Right cardiac atrium (tissue), 5 donors: ENCODE measurements around the gene PIK3AP1. TPM values are rescaled to one million over a fixed set of nuclear protein-coding genes. Genes with fewer than 3 reads are reported as not detected.

Source experiments
- ATAC-seq, 2 donors: fragments of 200-7000 bp; cut with Tn5 transposase; one replicate each; pipeline versions ENCODE4 v1.8.0 to v1.9.1; 2020; ENCODE audit warnings: moderate library complexity in 2 of 2, mild to moderate bottlenecking in 1 of 2
- DNase-seq, 3 donors: peaks; one replicate each; pipeline ENCODE4 v3.0.0-alpha.2; 2020
- H3K27ac ChIP-seq: one replicate; pipeline ENCODE4 v1.5.1; 2013; ENCODE audit warnings: mild to moderate bottlenecking, low read length, control low read depth, moderate library complexity
- H3K27me3 ChIP-seq: one replicate; pipeline ENCODE4 v1.6.1; 2013; ENCODE audit not compliant: control insufficient read depth, insufficient read depth
- H3K4me1 ChIP-seq: one replicate; pipeline ENCODE4 v1.6.1; 2013; ENCODE audit warnings: low read length; ENCODE audit not compliant: control insufficient read depth, insufficient read depth
- H3K4me3 ChIP-seq: one replicate; pipeline ENCODE4 v1.5.1; 2013; ENCODE audit warnings: low read length, control low read depth
- H3K9me3 ChIP-seq: one replicate; pipeline ENCODE4 v1.6.1; 2013; ENCODE audit warnings: low read length; ENCODE audit not compliant: control insufficient read depth
- whole genome bisulfite sequencing: extraction: QIAGEN DNeasy Blood & Tissue Kit; methylation state at CpG from one replicate; pipeline ENCODE4 v1.1.7; 2013; 5-methylcytosine and 5-hydroxymethylcytosine counted together
- intact Hi-C, 4 donors: fragments of 100-400 bp; cut with DNase I; formaldehyde crosslinking; loops; one replicate each; pipeline versions ENCODE4 v1.11.0 to v1.14.0; 2022 to 2023
- polyA plus RNA-seq: library from polyadenylated mRNA; stranded (reverse); fragments of 200-250 nt; gene quantifications from one replicate; pipeline ENCODE4 v1.2.3, GENCODE V29; 2013
- total RNA-seq, 4 donors: library from RNA; stranded (reverse); fragmentation: NEBNext Ultra II Directional; extraction: Animal tissue kit (Norgen Biotek cat#: 25700); gene quantifications; one replicate each; pipeline ENCODE4 v1.2.1, GENCODE V29; 2021
- donor health status: healthy with polysubstance abuse.
- donor health status: DM: no; HTN: yes; CAD: no.
- donor health status: DM: no; HTN: no; CAD: no.
- donor health status: DM: no; HTN: yes; CAD: no; lungs with severe emphysema.
- donor health status: DM: yes; HTN: yes; CAD: no.

Gene PIK3AP1
- total and polyA plus RNA-seq, 5 donors: 1.4 to 10.5 (median 4.9) TPM

DNA sequence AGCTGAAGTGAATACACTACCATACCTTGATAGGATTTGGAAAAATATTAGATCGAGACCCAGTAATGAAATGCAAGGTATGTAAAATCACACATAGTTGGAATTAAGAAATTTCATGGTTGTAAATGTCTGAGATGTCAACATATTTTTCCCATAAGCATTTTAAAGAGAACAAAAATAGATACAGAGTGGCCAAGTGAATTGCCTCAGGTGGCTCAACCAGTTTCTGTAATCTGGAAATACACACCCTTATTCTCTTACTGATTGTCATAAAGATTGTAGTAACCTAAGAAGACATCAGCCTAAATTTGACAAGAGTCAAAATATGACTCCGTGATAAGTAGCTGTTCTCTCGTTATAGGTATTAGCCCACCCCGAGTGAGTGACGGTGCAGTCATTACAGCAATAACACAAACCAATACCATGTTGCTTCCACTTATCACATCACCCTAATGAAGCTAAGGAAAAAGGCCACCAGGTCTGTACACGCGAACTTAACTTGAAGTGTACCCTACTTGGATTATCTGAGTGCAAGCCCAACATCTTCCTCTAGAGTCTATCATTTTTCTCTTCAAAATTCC, 23.4 kb downstream of the PIK3AP1 start:
- H3K9me3 ChIP-seq: no peaks in the 10 kb centered on the region
- intact Hi-C loops: no loop called here
- H3K4me3 ChIP-seq: no peak overlapping the region
- WGBS: 94% methylated on average over 7 of the region's 7 CpGs
- no peak overlapping the region for H3K27ac ChIP-seq
- ATAC-seq (no peak), DNase-seq (no peak)
- no peaks in the 10 kb centered on the region for H3K27me3 ChIP-seq
- H3K4me1 ChIP-seq: no peaks in the 10 kb centered on the region

DNA sequence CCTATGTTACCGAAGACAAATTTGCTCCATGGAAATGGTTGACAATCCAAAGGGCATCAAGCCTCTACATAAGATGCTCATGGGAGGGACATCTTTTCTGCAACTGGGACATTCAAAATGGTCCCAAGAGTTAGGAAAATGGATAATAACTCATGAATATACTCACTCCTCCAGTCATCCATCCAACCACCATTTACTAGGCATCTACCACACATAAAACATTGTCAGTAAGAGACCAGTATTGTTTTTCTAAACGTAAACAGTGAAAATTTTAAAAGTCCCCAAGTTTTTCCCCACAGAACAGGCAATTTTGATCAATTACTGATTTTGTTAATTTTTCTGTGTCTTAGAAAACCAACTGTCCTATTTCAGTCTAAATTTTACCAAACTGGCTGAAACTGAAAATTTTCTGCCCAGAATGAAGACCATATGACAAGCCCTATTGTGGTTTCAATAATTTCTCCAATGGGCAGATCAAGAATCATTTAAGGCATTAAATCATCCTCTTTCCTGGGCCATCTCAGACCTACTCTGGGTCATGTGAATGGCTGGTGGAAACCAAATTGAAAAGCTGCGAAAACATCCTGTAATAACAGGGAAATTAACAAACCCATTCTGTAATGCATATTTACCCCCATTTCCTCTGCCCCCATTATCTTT, 24.2 kb downstream of the PIK3AP1 start:
- ATAC-seq (no peak), DNase-seq (no peak)
- Histone ChIP-seq H3K4me3 (no peak overlapping the region), H3K4me1 (no peaks in the 10 kb centered on the region), H3K27ac (no peak overlapping the region), H3K9me3 (no peaks in the 10 kb centered on the region), H3K27me3 (no peaks in the 10 kb centered on the region)
- WGBS: 61% methylated on average over 3 of the region's 3 CpGs
- intact Hi-C loops: no loop called here

DNA sequence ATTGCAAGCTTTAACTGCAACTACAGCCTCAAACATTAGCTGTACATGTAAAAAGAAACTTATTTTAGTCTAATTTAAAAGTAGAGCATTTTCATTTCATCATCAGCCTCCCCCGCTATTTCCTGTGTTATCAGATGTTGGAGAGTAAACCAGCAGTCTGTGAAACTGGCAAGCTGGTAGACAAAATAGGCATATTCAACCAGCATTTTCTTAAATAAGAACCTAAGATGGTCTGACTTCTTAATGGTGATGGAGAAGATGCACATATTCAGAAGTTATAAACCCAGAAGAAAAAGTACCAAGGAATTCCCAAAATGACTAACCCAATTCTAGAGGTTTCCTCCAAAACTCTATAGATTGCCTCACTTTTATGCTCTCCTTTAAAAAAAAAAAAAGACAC, 24.9 kb downstream of the PIK3AP1 start:
- H3K27ac ChIP-seq: no peak overlapping the region
- WGBS: 54% methylated on average over 1 of the region's 1 CpG
- no peaks in the 10 kb centered on the region for H3K9me3 ChIP-seq
- DNase-seq (no peak), ATAC-seq (no peak)
- H3K27me3 ChIP-seq: no peaks in the 10 kb centered on the region
- intact Hi-C loops: no loop called here
- H3K4me3 ChIP-seq: no peak overlapping the region
- peaks cover 2% of the 10 kb centered on the region for H3K4me1 ChIP-seq

DNA sequence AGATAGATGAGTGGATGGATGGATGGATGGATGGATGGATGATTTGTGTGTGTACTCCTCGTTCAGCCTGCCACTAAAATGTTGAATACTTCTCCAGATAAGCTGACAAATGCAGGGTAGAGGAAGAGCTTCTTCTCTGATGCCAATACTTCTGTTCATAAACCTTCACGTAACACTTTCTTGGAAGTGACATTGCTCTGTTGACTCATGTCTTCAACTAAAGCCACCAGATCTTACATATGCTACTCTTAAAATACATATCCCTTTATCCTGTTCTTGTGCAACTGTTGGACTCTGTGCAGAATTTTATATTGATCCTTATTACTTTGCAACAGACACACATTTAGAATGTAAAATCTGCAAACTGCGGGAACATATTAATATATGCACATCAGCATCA, 26.9 kb downstream of the PIK3AP1 start:
- no peak for ATAC-seq
- H3K27ac ChIP-seq: no peak overlapping the region
- H3K9me3 ChIP-seq: no peaks in the 10 kb centered on the region
- H3K27me3 ChIP-seq: no peaks in the 10 kb centered on the region
- H3K4me3 ChIP-seq: no peak overlapping the region
- WGBS: 88% methylated on average over 3 of the region's 3 CpGs
- H3K4me1 ChIP-seq: peaks cover 2% of the 10 kb centered on the region
- intact Hi-C loops: no loop called here
- no peak for DNase-seq

DNA sequence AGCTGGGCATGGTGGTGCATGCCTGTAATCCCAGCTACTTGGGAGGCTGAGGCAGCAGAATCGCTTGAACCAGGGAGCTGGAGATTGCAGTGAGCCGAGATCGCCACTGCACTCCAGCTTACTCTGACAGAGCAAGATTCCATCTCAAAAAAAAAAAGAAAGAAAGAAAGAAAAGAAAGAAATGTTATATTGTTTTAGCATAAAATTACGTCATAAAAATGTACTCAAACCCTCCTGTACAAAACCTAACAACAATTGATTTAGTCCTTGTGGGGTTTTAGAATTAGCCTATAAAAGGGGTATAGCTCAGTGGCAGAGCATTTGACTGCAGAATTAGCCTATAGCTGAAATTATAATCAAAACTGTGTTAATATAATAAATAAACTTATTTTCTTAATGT, 27.9 kb downstream of the PIK3AP1 start:
- intact Hi-C loops: no loop called here
- no peaks in the 10 kb centered on the region for H3K27me3 ChIP-seq
- DNase-seq (no peak), ATAC-seq (no peak)
- H3K27ac ChIP-seq: no peak overlapping the region
- H3K4me3 ChIP-seq: no peak overlapping the region
- WGBS: 90% methylated on average over 4 of the region's 4 CpGs
- H3K4me1 ChIP-seq: peaks cover 2% of the 10 kb centered on the region
- H3K9me3 ChIP-seq: no peaks in the 10 kb centered on the region

DNA sequence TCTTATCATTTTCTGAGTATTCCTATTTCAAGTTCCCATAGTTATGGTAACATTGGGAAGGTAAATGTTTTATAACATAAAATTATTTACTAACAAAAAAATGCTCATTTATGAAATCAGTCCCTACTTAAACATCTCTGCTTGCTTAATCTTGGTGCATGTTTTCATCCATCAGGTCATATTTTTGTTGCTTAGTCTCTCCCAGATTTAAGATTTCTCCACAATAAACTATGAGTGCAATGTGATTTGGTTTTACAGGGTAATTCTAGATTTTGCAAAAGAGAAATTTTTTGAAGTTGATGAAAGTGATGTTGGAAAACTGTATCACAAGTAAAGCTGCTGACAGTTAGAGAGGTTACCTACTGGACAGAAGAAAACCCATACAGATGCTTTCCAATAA, 28.6 kb downstream of the PIK3AP1 start:
- no peak for DNase-seq
- intact Hi-C loops: no loop called here
- H3K9me3 ChIP-seq: no peaks in the 10 kb centered on the region

DNA sequence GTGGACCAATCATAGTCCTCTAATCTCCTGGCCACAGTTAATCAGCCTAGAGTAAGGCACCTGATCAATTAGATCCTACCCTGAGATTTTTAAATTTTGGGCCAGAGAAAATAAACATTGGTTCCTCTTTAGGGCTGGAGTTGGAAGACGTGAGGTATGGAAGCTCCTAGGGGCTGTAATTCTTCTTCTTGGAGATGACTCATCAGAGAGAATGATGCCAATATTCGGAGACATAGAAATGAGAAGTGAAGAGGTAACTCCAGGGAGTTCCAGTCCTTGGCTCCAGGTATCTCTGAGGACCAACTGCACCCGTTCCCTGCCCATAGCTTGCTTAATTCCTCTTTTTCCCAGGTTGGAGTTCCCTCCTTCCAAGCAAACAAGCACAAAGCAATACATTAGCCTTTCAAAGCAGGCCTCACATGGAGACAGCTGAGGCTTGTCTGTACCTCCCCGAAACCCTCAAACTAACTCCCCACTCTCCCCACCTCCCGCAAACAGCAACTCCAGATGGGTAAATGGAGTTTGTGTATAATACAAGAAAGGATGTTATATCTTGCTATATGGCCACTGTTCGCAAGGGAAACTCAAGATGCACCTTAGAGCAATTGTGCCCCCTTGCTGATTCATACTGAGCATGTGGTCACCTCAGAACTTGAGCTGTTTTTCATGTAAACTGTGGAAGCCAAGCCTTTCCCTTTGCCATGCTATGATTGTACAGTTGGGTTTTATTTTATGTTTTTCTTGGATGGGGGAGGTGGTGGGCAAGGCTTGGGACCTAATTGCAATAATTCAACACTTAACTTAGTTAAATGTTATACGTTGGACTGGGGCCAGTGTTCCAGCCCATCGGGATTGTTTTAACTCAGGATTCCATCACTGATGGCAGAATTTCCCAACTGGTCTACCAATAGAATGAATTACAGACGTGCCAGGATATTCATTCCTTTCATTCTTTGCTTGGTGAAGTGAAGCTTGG, 29.3 kb downstream of the PIK3AP1 start:
- no peak overlapping the region for H3K27ac ChIP-seq
- no peaks in the 10 kb centered on the region for H3K9me3 ChIP-seq
- no peaks in the 10 kb centered on the region for H3K27me3 ChIP-seq
- DNase-seq (no peak), ATAC-seq (no peak)
- no peak overlapping the region for H3K4me3 ChIP-seq
- peaks cover 2% of the 10 kb centered on the region for H3K4me1 ChIP-seq
- WGBS: 62% methylated on average over 9 of the region's 9 CpGs
- intact Hi-C loops: no loop called here

More for the DNA sequence above, 28.6 kb downstream of the PIK3AP1 start:
- Histone ChIP-seq H3K27ac (no peak overlapping the region), H3K27me3 (no peaks in the 10 kb centered on the region), H3K4me1 (peaks cover 2% of the 10 kb centered on the region), H3K4me3 (no peak overlapping the region)
- no peak for ATAC-seq

DNA sequence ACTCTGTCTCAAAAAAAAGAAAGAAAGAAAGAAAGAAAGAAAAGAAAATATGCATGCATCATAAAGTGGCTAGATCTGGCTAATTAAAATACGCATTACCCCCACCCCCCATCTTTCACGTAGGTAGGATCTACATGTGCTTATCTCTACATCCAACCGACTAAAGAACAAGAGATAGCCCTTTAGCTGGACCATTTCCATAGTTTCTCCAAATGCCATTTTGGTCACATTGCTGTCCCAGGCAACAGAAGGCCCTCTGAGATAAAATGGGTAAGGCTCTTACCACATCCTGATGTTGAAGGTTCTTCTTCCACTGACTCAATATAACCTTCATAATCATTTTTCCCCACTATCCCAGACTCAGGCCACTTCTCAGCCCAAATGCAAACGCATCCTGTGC, 31.5 kb downstream of the PIK3AP1 start:
- Histone ChIP-seq H3K4me3 (no peak overlapping the region), H3K9me3 (no peaks in the 10 kb centered on the region), H3K27ac (no peak overlapping the region), H3K4me1 (peaks cover 2% of the 10 kb centered on the region), H3K27me3 (no peaks in the 10 kb centered on the region)
- 76% methylated on average over 4 of the region's 4 CpGs for WGBS
- intact Hi-C loops: no loop called here
- DNase-seq (no peak), ATAC-seq (no peak)

DNA sequence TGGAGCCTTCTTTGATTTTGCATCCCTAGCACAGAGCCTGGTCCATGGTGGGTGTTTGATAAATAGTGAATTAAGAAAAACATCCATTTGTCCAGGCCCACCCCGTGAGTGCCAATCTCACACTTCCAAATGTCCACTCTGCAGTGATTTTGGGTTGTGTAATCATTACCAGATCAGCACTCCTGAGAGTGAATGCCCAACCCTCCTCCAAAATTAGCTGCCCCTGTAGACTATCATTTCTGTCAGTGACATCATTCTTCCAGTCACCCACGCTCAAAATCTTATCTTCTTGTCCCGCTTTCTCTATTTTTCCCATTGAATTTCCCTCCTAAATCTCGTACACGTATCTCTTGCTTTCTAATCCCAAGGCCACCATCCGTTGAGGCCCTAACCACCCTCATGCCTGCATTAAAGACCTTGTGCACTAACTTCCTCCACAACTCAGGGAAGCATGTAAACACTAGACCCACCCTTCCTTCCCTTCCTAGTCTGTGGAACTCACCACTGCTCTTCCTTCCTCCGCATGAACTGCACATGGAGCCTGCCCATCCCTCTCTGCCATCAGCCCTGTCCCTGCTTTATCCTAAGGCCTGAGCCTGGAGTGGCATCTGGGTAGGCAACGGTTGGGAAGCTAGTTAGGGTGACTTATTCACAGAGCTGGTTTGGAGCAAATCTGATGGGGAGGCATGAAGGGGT, 32.8 kb downstream of the PIK3AP1 start:
- Histone ChIP-seq H3K27me3 (no peaks in the 10 kb centered on the region), H3K9me3 (no peaks in the 10 kb centered on the region), H3K4me1 (peaks cover 2% of the 10 kb centered on the region), H3K4me3 (no peak overlapping the region), H3K27ac (no peak overlapping the region)
- DNase-seq (no peak), ATAC-seq (peak in 1 of 2 donors; percentile 41)
- intact Hi-C loops: no loop called here
- 62% methylated on average over 8 of the region's 8 CpGs for WGBS

DNA sequence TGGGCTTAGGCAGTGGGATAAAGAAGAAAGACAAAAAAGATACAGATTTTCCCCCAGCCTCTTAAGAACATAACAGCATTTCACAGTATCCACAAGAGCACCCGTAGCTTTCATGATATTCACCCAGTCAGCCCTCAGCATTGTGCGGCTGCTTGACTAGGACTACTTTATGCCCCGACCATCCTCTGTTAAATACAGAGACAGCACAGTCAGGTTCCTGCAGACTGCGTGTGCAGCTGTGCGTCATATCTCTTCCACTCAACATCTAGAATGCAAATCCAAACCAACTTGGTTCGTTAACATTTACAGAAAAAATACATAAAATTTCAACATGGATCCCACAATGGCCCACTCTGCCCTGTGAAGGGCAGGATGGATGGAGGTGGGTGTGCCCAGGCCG, 33.8 kb downstream of the PIK3AP1 start:
- WGBS: 94% methylated on average over 7 of the region's 7 CpGs
- Histone ChIP-seq H3K4me1 (peaks cover 2% of the 10 kb centered on the region), H3K27me3 (no peaks in the 10 kb centered on the region)

DNA sequence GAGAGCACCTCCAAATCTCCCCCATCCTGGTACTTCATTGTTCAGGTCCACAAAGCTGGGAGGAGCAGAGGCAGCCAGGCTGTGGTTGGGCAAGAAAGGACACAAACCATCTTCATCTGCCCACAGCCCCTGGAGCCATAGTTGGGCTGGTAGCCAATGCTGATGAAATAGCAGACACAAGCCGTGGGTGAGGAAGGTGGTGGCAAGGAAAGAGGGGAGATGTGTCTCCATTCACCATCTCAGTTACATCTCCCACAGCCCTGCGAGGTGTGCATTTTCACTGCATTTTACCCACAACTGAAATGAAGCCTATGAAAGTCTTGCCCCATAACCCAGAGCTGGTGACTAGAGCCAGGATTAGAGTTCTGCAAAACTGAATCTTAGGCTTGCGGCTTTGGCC, 35.0 kb downstream of the PIK3AP1 start:
- H3K9me3 ChIP-seq: no peaks in the 10 kb centered on the region
- 76% methylated on average over 3 of the region's 3 CpGs for WGBS
- H3K4me3 ChIP-seq: no peak overlapping the region
- no peak overlapping the region for H3K27ac ChIP-seq
- DNase-seq (no peak), ATAC-seq (no peak)
- intact Hi-C loops: no loop called here
- H3K27me3 ChIP-seq: no peaks in the 10 kb centered on the region
- no peaks in the 10 kb centered on the region for H3K4me1 ChIP-seq

More for the DNA sequence above, 33.8 kb downstream of the PIK3AP1 start:
- ATAC-seq (no peak), DNase-seq (no peak)
- no peak overlapping the region for H3K27ac ChIP-seq
- H3K9me3 ChIP-seq: no peaks in the 10 kb centered on the region
- intact Hi-C loops: no loop called here
- H3K4me3 ChIP-seq: no peak overlapping the region
